HG03025 (cell line): ENCODE results near the gene HERPUD1.
"Not testable (repeated sequence)": the region's sequence is repeated elsewhere in the genome, so short reads cannot be mapped to it uniquely, and the experiment has no call there.

Experiments
- ATAC-seq: cut with Tn5 transposase; IDR thresholded peaks from one replicate; pipeline ENCODE4 v1.9.1; 2021; ENCODE audit warnings: mild to moderate bottlenecking, moderate library complexity; ENCODE audit not compliant: unreplicated experiment, low FRiP score

Gene HERPUD1

GRCh38 chr16:56950881-56951771 is 19.2 kb downstream of the HERPUD1 start:
- ATAC-seq: peak; percentile 50

DNA sequence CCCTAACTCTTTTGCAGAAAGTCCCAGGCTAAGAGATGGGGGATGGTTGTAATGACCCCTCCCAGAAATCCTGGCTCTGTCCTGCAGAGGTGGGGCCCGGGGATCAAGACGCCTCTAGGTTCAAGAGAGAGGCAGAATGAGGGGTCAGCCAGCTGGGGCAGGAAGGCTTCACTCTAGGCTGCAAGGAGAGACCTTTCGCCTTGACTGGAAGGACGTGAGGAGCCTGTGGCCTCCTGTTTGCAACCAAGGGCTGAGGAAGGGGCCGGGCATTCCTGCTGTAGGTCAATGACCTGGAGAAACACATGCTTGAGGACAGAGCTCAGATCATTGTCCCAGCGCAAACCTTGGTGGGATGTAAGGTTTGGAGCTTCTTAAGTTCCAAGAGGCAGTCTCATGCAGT is 21.1 kb downstream of the HERPUD1 start:
- ATAC-seq: no peak

DNA sequence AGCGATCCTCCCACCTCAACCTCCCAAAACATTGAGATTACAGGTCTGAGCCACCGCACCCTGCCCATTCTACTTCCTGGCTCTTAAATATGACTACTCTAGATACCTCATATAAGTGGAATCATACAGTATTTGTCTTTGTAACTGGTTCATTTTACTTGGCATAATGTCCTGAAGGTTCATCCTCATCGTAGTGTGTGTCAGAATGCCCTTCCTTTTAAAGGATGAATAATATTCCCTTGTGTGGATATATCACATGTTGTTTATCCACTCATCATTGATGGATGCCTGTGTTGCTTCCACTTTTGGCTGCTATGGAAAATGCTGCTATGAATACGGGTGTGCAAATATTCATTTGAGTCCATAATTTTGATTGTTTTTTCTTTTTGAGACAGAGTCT is 24.1 kb downstream of the HERPUD1 start:
- ATAC-seq: no peak

DNA sequence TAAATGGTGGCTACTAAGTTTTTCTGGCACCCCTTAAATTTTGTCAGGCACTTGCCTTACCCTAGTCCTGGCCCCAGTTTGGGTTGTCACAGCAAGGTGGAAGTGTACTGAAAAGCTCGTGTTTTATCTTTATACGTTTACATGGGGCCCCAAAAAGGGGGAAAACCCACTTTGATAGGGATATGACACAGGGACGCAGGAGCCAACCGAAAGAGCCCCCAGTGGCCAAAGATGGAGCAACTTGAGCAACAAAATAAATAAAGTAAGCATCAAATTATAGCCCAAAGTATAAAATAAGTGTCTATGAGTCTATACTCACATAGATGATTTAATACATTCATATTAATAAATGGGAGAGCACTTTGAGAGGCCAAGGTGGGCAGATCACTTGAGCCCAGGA is 24.8 kb downstream of the HERPUD1 start:
- no peak for ATAC-seq

DNA sequence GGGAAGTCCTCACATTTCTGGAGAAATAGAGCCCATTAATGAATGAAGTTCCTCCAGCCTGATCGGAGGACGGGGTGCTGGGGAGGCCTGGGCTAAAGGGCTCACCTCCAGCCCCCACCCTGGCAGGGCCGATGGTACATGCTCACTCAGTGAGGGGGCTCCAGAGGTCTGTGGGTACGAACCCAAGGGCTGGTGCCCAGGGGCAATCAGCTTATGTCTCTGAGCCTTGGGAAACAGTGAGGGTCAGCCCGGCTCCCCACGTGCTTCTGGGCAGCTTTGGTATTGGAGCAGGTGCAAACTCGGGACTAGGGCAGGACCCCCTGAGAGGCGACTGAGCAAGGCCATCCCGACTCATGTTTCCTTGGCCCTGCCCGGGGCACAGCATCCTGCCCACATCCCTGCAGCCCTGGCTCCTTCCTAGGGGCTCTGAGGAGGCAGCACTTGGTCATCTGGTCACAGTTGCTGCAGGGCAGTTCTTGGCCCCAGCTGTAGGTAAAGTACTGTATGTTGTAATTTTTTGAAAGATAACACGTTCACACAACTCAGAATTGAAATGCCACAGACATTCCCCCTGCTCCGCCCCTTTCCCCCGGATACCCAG is 28.8 kb downstream of the HERPUD1 start:
- ATAC-seq: no peak

- no peak for ATAC-seq
Measured at GRCh38 chr16:56961386-56961785, 29.4 kb downstream of the HERPUD1 start.

GRCh38 chr16:56961851-56962281 is 29.9 kb downstream of the HERPUD1 start, which contains the start of gene CETP:
CETP (plus strand) TSS chr16:56961950; CDS start chr16:56961980, 30 bp downstream.
- ATAC-seq: no peak

GRCh38 chr16:56964243-56965148 is 32.6 kb downstream of the HERPUD1 start:
- no peak for ATAC-seq

- ATAC-seq: no peak
Measured at GRCh38 chr16:56965149-56966092, 33.5 kb downstream of the HERPUD1 start.

- ATAC-seq: no peak
Measured at GRCh38 chr16:56966093-56966475, 34.1 kb downstream of the HERPUD1 start.

DNA sequence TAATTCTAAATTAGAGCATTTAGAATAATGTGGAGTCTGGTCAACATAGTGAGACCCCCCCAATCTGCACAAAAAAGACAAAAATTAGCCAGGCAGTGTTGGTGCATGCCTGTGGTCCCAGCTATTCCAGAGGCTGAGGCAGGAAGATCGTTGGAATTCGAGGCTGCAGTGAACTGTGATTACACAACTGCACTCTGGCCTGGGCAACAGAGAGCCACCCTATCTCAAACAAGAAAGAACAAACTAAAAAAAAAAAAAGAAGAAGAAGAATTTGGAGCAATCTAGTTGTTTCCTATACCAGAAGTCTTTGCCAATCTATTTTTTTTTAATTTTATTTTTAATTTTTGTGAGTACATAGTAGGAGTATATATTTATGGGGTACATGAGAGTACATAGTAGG is 35.8 kb downstream of the HERPUD1 start:
- ATAC-seq: no peak

DNA sequence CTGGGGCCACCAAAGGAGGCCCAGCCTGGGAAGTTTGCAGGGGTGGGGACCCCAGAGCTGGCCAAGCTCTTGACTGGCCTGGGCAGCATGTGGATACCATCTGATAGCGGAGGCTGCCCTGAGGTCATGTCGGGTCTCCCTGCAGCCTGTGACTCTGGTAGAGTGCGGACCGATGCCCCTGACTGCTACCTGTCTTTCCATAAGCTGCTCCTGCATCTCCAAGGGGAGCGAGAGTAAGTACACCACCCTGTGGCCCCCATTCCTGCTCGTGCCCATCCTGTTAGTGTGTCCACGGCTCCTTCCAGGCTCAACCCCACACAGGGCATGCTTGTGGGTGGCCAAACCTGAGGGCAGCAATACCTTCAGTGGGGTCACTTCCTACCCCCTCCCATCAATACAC is 37.8 kb downstream of the HERPUD1 start:
- no peak for ATAC-seq

GRCh38 chr16:56970934-56971767 is 39.2 kb downstream of the HERPUD1 start:
- no peak for ATAC-seq

DNA sequence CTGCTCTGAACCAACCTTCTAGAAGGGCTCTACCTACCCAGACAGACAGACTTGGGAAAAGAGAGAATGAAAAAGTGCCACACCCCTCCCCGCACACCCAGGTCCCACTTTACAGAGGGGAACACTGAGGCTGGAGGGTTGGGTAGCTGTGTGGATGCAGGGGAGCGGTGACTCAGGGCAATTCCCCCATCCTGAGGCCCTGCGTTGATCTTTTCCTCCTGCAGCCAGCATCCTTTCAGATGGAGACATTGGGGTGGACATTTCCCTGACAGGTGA is 39.8 kb downstream of the HERPUD1 start:
- no peak for ATAC-seq

- ATAC-seq: no peak
Measured at GRCh38 chr16:56972403-56973293, 40.7 kb downstream of the HERPUD1 start.

DNA sequence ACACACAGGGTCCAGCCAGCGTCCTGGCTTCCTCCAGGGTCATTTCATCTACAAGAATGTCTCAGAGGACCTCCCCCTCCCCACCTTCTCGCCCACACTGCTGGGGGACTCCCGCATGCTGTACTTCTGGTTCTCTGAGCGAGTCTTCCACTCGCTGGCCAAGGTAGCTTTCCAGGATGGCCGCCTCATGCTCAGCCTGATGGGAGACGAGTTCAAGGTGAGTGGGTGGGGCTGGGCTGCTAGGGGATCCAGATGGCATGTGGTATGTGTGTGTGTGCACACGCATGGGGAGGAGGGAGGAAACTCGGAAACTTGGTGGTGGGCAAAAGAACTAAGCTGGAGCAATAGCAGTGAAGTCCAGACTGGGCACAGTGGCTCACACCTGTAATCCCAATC is 41.4 kb downstream of the HERPUD1 start:
- no peak for ATAC-seq

GRCh38 chr16:56973899-56974298 is 42.0 kb downstream of the HERPUD1 start:
- ATAC-seq: not testable (repeated sequence)
